SHP77 treated with DMSO at 0.1 percent for 48 hours (cell line): ENCODE results near the gene MAP3K1.
"Not testable (repeated sequence)": the region's sequence is repeated elsewhere in the genome, so short reads cannot be mapped to it uniquely, and the experiment has no call there.

ENCODE experiments used
- DNase-seq: peaks from one replicate; lab custom pipeline; 2025; lab: John Stamatoyannopoulos, UW

Gene MAP3K1

GRCh38 chr5:56816546-56817081 is 1.3 kb downstream of the MAP3K1 start:
- DNase-seq = no peak

GRCh38 chr5:56817263-56818014 is 2.1 kb downstream of the MAP3K1 start:
- no peak for DNase-seq

- no peak for DNase-seq
Observed at GRCh38 chr5:56818450-56819037, 3.2 kb downstream of the MAP3K1 start.

- DNase-seq = no peak
Observed at GRCh38 chr5:56819060-56819881, 3.9 kb downstream of the MAP3K1 start.

- not testable (repeated sequence) for DNase-seq
Observed at GRCh38 chr5:56821868-56822267, 6.5 kb downstream of the MAP3K1 start.

- DNase-seq = no peak
Observed at GRCh38 chr5:56822981-56823380, 7.6 kb downstream of the MAP3K1 start.

GRCh38 chr5:56824019-56824418 is 8.7 kb downstream of the MAP3K1 start:
- no peak for DNase-seq

- no peak for DNase-seq
Observed at GRCh38 chr5:56825222-56825824, 10.0 kb downstream of the MAP3K1 start.

GRCh38 chr5:56827049-56827448 is 11.7 kb downstream of the MAP3K1 start:
- no peak for DNase-seq

- DNase-seq = no peak
Observed at GRCh38 chr5:56827924-56828323, 12.6 kb downstream of the MAP3K1 start.

- DNase-seq = no peak
Observed at GRCh38 chr5:56829137-56829908, 14.0 kb downstream of the MAP3K1 start.

- DNase-seq = no peak
Observed at GRCh38 chr5:56831773-56832172, 16.4 kb downstream of the MAP3K1 start.

- DNase-seq = no peak
Observed at GRCh38 chr5:56833325-56833724, 18.0 kb downstream of the MAP3K1 start.

GRCh38 chr5:56837381-56837780 is 22.0 kb downstream of the MAP3K1 start:
- no peak for DNase-seq

GRCh38 chr5:56837956-56838355 is 22.6 kb downstream of the MAP3K1 start:
- DNase-seq = no peak

- no peak for DNase-seq
Observed at GRCh38 chr5:56838409-56839039, 23.2 kb downstream of the MAP3K1 start.

- DNase-seq = no peak
Observed at GRCh38 chr5:56839062-56839461, 23.7 kb downstream of the MAP3K1 start.

- DNase-seq = no peak
Observed at GRCh38 chr5:56840597-56840996, 25.2 kb downstream of the MAP3K1 start.

GRCh38 chr5:56845277-56845676 is 29.9 kb downstream of the MAP3K1 start:
- DNase-seq = no peak

- no peak for DNase-seq
Observed at GRCh38 chr5:56845904-56846480, 30.6 kb downstream of the MAP3K1 start.

- DNase-seq = no peak
Observed at GRCh38 chr5:56848206-56848605, 32.9 kb downstream of the MAP3K1 start.
